Measurements from ENCODE around the gene EMC1.

DNA sequence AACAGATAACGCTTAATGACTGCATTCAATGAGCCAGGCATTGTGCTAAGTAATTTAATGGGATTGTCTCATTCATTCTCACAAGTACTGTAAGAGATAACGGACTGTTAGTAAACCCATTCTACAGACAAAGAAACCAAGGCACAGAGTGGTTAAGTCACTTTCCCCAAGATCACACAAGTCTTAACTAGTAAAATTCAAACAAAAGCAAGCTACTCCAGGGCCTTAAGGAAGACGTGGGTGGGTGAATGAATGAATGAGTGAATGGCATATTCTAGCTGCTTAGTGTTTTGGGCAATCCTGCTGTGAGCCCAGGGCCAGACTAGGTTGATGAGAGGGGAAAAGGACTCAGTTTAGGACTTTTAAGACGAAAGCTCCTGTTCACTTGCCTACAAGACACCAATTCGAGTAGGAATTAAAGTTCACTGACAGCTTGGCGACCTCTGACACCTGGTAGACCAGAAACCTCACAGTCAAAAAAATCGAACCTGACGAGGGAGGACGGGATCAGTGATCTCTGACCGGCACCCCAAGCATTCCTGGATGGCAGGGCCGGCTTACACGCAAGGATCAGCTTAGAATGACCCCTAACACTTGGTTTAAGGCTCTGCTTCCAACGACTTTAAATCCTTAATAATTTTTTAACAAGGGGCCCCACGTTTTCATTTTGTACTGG, 557 bp downstream of the EMC1 start:
- TF ChIP-seq, protein P1, sequence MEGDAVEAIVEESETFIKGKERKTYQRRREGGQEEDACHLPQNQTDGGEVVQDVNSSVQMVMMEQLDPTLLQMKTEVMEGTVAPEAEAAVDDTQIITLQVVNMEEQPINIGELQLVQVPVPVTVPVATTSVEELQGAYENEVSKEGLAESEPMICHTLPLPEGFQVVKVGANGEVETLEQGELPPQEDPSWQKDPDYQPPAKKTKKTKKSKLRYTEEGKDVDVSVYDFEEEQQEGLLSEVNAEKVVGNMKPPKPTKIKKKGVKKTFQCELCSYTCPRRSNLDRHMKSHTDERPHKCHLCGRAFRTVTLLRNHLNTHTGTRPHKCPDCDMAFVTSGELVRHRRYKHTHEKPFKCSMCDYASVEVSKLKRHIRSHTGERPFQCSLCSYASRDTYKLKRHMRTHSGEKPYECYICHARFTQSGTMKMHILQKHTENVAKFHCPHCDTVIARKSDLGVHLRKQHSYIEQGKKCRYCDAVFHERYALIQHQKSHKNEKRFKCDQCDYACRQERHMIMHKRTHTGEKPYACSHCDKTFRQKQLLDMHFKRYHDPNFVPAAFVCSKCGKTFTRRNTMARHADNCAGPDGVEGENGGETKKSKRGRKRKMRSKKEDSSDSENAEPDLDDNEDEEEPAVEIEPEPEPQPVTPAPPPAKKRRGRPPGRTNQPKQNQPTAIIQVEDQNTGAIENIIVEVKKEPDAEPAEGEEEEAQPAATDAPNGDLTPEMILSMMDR (IDR thresholded peaks at IDR 0.05; ENCODE audit: poor library complexity, severe bottlenecking), result no peak
- TF ChIP-seq, protein P2, sequence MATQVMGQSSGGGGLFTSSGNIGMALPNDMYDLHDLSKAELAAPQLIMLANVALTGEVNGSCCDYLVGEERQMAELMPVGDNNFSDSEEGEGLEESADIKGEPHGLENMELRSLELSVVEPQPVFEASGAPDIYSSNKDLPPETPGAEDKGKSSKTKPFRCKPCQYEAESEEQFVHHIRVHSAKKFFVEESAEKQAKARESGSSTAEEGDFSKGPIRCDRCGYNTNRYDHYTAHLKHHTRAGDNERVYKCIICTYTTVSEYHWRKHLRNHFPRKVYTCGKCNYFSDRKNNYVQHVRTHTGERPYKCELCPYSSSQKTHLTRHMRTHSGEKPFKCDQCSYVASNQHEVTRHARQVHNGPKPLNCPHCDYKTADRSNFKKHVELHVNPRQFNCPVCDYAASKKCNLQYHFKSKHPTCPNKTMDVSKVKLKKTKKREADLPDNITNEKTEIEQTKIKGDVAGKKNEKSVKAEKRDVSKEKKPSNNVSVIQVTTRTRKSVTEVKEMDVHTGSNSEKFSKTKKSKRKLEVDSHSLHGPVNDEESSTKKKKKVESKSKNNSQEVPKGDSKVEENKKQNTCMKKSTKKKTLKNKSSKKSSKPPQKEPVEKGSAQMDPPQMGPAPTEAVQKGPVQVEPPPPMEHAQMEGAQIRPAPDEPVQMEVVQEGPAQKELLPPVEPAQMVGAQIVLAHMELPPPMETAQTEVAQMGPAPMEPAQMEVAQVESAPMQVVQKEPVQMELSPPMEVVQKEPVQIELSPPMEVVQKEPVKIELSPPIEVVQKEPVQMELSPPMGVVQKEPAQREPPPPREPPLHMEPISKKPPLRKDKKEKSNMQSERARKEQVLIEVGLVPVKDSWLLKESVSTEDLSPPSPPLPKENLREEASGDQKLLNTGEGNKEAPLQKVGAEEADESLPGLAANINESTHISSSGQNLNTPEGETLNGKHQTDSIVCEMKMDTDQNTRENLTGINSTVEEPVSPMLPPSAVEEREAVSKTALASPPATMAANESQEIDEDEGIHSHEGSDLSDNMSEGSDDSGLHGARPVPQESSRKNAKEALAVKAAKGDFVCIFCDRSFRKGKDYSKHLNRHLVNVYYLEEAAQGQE (IDR thresholded peaks at IDR 0.05; ENCODE audit: borderline replicate concordance), result no peak
- no peak for TF ChIP-seq EZH2 (IDR thresholded peaks at IDR 0.05; ENCODE audit: borderline replicate concordance, insufficient read depth, low read length, poor library complexity, severe bottlenecking)

Measured in neural cell (in vitro differentiated cells).